ENCODE data around the gene FGD5. TPM values are rescaled to one million over a fixed set of nuclear protein-coding genes. Genes with fewer than 3 reads are reported as not detected.

The FGD5 gene
- total and polyA plus RNA-seq, 2 donors (not counting 1 experiment from before 2014, with no cell fraction given): 0.03 to 0.50 TPM

DNA sequence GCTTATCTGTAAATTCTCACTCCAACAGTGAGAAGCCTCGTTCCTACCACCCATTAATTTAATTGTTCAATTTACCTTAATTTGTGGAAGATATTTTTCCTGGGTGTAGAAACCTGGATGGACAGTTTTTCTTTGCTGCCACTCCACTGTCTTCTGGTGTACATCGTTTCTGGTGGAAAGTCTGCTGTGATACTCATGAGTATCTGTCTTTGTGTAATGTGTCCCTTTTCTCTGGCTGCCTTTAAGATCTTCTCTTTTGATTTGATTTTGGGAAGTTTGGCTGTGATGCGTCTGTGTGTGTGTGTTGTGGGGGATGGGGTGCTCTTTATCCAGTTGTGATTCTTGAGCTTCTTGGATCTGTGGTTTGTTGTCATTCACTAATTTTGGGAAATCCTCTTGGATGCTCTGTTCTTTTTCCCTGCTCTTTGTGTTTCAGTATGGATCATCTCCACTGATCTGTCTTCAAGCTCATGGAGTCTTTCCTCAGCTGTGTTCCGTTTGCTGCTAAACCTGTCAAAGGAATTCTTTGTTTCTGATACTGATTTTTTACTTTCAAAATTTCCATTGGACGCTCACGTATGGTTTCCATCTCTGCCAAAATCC lies 86.4 kb downstream of the FGD5 start:
- Histone ChIP-seq H3K36me3 (ENCODE audit: control insufficient read depth, insufficient read depth, low read length) (no peaks in the 10 kb centered on the region), H3K27ac (ENCODE audit: insufficient read depth, low read length) (no peak overlapping the region), H3K9me3 (ENCODE audit: control insufficient read depth, insufficient read depth, low read depth, low read length) (no peaks in the 10 kb centered on the region), H3K4me2 (ENCODE audit: extremely low read depth, insufficient read depth, low read length) (no peak overlapping the region), H3K9ac (ENCODE audit: insufficient read depth, low read length) (no peak overlapping the region), H3K79me2 (ENCODE audit: control insufficient read depth, insufficient read depth, low read length) (no peaks in the 10 kb centered on the region), H4K20me1 (ENCODE audit: control insufficient read depth, extremely low read depth, insufficient read depth, low read length) (no peaks in the 10 kb centered on the region), H3K4me3 (replicated peaks in 1 of 4; ENCODE audit: control extremely low read depth in 1 of 4, insufficient read depth in 1 of 4, low read depth in 3 of 4, low read length in 4 of 4) (no peak overlapping the region), H3K4me1 (ENCODE audit: control insufficient read depth, extremely low read depth, insufficient read depth, low read length) (no peaks in the 10 kb centered on the region), H3K27me3 (ENCODE audit: control insufficient read depth, insufficient read depth, low read length) (no peaks in the 10 kb centered on the region), H2AFZ (ENCODE audit: low read length) (no peak overlapping the region)
- TF ChIP-seq EZH2 (IDR thresholded peaks at IDR 0.05; ENCODE audit: low read length, missing control alignments) (no peak), CTCF (conservative IDR thresholded peaks at IDR 0.05 in 1 of 2, IDR thresholded peaks at IDR 0.05 in 1 of 2; ENCODE audit: low read depth in 1 of 2, low read length in 2 of 2) (no peak)
- no peak for DNase-seq (ENCODE audit: low read depth in 2 of 2)

DNA sequence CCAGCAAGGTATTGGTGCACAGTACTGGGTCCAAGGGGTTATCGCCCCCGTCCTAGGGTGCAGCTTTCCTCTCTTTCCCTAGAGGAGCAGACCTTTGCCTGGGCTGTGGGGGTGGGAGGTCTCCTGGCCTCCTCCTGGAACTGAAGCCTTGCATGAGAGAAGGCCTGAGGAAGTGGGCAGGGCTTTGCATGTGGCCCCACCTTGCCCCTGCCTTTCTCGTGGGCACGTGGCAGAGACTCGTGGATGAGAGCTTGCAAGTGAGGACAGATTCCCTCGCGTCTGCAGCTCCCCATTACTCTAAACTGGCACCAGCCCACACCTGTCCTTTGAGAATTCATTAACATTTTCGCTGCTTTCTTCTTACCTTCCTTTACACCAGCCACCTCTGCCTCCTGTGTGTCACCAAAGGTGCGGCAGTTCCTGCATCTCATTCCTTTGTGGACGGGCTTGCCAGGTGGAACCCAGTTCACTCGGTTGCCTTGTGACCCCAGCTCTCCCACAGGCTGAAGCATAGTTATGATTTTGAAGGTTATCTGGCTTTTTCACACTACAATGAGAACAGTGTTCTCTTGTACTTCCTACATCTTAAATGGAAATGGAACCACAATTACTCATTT lies 87.7 kb downstream of the FGD5 start:
- Histone ChIP-seq H3K4me3 (replicated peaks in 1 of 4; ENCODE audit: control extremely low read depth in 1 of 4, insufficient read depth in 1 of 4, low read depth in 3 of 4, low read length in 4 of 4) (no peak overlapping the region), H3K36me3 (ENCODE audit: control insufficient read depth, insufficient read depth, low read length) (no peaks in the 10 kb centered on the region), H2AFZ (ENCODE audit: low read length) (no peak overlapping the region), H3K27me3 (ENCODE audit: control insufficient read depth, insufficient read depth, low read length) (no peaks in the 10 kb centered on the region), H4K20me1 (ENCODE audit: control insufficient read depth, extremely low read depth, insufficient read depth, low read length) (no peaks in the 10 kb centered on the region), H3K9me3 (ENCODE audit: control insufficient read depth, insufficient read depth, low read depth, low read length) (no peaks in the 10 kb centered on the region), H3K79me2 (ENCODE audit: control insufficient read depth, insufficient read depth, low read length) (no peaks in the 10 kb centered on the region), H3K9ac (ENCODE audit: insufficient read depth, low read length) (no peak overlapping the region), H3K4me1 (ENCODE audit: control insufficient read depth, extremely low read depth, insufficient read depth, low read length) (no peaks in the 10 kb centered on the region), H3K27ac (ENCODE audit: insufficient read depth, low read length) (no peak overlapping the region), H3K4me2 (ENCODE audit: extremely low read depth, insufficient read depth, low read length) (no peak overlapping the region)
- TF ChIP-seq CTCF (conservative IDR thresholded peaks at IDR 0.05 in 1 of 2, IDR thresholded peaks at IDR 0.05 in 1 of 2; ENCODE audit: low read depth in 1 of 2, low read length in 2 of 2) (no peak), EZH2 (IDR thresholded peaks at IDR 0.05; ENCODE audit: low read length, missing control alignments) (no peak)
- DNase-seq (ENCODE audit: low read depth in 2 of 2): no peak

GRCh38 chr3:14907043-14907966 lies 88.5 kb downstream of the FGD5 start:
- Histone ChIP-seq H3K79me2 (ENCODE audit: control insufficient read depth, insufficient read depth, low read length) (no peaks in the 10 kb centered on the region), H3K27me3 (ENCODE audit: control insufficient read depth, insufficient read depth, low read length) (no peaks in the 10 kb centered on the region), H2AFZ (ENCODE audit: low read length) (no peak overlapping the region), H3K9ac (ENCODE audit: insufficient read depth, low read length) (no peak overlapping the region), H3K4me1 (ENCODE audit: control insufficient read depth, extremely low read depth, insufficient read depth, low read length) (no peaks in the 10 kb centered on the region), H3K36me3 (ENCODE audit: control insufficient read depth, insufficient read depth, low read length) (no peaks in the 10 kb centered on the region), H3K27ac (ENCODE audit: insufficient read depth, low read length) (no peak overlapping the region), H4K20me1 (ENCODE audit: control insufficient read depth, extremely low read depth, insufficient read depth, low read length) (no peaks in the 10 kb centered on the region), H3K9me3 (ENCODE audit: control insufficient read depth, insufficient read depth, low read depth, low read length) (no peaks in the 10 kb centered on the region), H3K4me3 (replicated peaks in 1 of 4; ENCODE audit: control extremely low read depth in 1 of 4, insufficient read depth in 1 of 4, low read depth in 3 of 4, low read length in 4 of 4) (no peak overlapping the region), H3K4me2 (ENCODE audit: extremely low read depth, insufficient read depth, low read length) (no peak overlapping the region)
- TF ChIP-seq EZH2 (IDR thresholded peaks at IDR 0.05; ENCODE audit: low read length, missing control alignments) (no peak), CTCF (conservative IDR thresholded peaks at IDR 0.05 in 1 of 2, IDR thresholded peaks at IDR 0.05 in 1 of 2; ENCODE audit: low read depth in 1 of 2, low read length in 2 of 2) (no peak)
- no peak for DNase-seq (ENCODE audit: low read depth in 2 of 2)
